Liver (tissue), 3 donors: ENCODE results near the gene EXO1.

ENCODE experiments used
- EGR1 ChIP-seq, 2 donors: IDR thresholded peaks; 2 replicates each; pipeline ENCODE4 v1.6.1; 2016 to 2018; ENCODE audit warnings: antibody characterized with exemption in 2 of 2, low read depth in 2 of 2
- GABPA ChIP-seq, 2 donors: IDR thresholded peaks in 1 of 2; conservative IDR thresholded peaks in 1 of 2; 2 replicates each; pipeline ENCODE4 v1.6.1; 2016; ENCODE audit warnings: antibody characterized with exemption in 2 of 2, mild to moderate bottlenecking in 1 of 2, moderate library complexity in 1 of 2
- HNF4A ChIP-seq, 2 donors: conservative IDR thresholded peaks; 2 replicates each; pipeline ENCODE4 v1.6.1; 2016; ENCODE audit warnings: antibody characterized with exemption in 2 of 2, mild to moderate bottlenecking in 2 of 2
- MAX ChIP-seq: IDR thresholded peaks from 2 replicates; pipeline ENCODE4 v1.6.1; 2016; ENCODE audit warnings: antibody characterized with exemption
- REST ChIP-seq: IDR thresholded peaks from 2 replicates; pipeline ENCODE4 v1.6.1; 2016; ENCODE audit warnings: antibody characterized with exemption, mild to moderate bottlenecking
- SP1 ChIP-seq: IDR thresholded peaks from 2 replicates; pipeline ENCODE4 v1.6.1; 2018; ENCODE audit warnings: antibody characterized with exemption, mild to moderate bottlenecking
- TAF1 ChIP-seq: conservative IDR thresholded peaks from 2 replicates; pipeline ENCODE4 v1.6.1; 2016; ENCODE audit warnings: antibody characterized with exemption, mild to moderate bottlenecking
- YY1 ChIP-seq: IDR thresholded peaks from 2 replicates; pipeline ENCODE4 v1.6.1; 2016; ENCODE audit warnings: antibody characterized with exemption, mild to moderate bottlenecking
- TF ChIP-seq, protein P1 (sequence below): fragments of 150-350 bp; IDR thresholded peaks from 2 replicates; pipeline ENCODE4 v1.5.1; 2017; ENCODE audit warnings: improper control_type of control experiment, low read depth, low read length; ENCODE audit not compliant: missing input control
- donor health status: healthy.
- donor health status: healthy.

GRCh38 chr1:241802863-241803262 is 45.1 kb upstream of the EXO1 start:
- TF ChIP-seq, protein P1, sequence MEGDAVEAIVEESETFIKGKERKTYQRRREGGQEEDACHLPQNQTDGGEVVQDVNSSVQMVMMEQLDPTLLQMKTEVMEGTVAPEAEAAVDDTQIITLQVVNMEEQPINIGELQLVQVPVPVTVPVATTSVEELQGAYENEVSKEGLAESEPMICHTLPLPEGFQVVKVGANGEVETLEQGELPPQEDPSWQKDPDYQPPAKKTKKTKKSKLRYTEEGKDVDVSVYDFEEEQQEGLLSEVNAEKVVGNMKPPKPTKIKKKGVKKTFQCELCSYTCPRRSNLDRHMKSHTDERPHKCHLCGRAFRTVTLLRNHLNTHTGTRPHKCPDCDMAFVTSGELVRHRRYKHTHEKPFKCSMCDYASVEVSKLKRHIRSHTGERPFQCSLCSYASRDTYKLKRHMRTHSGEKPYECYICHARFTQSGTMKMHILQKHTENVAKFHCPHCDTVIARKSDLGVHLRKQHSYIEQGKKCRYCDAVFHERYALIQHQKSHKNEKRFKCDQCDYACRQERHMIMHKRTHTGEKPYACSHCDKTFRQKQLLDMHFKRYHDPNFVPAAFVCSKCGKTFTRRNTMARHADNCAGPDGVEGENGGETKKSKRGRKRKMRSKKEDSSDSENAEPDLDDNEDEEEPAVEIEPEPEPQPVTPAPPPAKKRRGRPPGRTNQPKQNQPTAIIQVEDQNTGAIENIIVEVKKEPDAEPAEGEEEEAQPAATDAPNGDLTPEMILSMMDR = no peak
- no peak for TF ChIP-seq REST
- no peak for TF ChIP-seq MAX
- no peak for TF ChIP-seq TAF1
- no peak for TF ChIP-seq SP1
- no peak for TF ChIP-seq GABPA (IDR thresholded peaks at IDR 0.05 in 1 of 2, conservative IDR thresholded peaks at IDR 0.05 in 1 of 2)
- no peak for TF ChIP-seq YY1
- no peak for TF ChIP-seq HNF4A (conservative IDR thresholded peaks at IDR 0.05)
- TF ChIP-seq EGR1 (IDR thresholded peaks at IDR 0.05; ENCODE audit: low read depth in 2 of 2) = no peak
